GM12878 (cell line): Measurements from ENCODE around the gene VIL1.

Source experiments
- CTCF ChIP-seq, 3 experiments: IDR thresholded peaks in 2 of 3; conservative IDR thresholded peaks in 1 of 3; 2 replicates each; pipeline ENCODE4 v1.5.1; 2011; ENCODE audit warnings: low read depth in 3 of 3, low read length in 3 of 3, mild to moderate bottlenecking in 3 of 3, control low read depth in 2 of 3, moderate library complexity in 2 of 3, inconsistent platforms in 1 of 3, mixed read lengths in 1 of 3; ENCODE audit not compliant: control insufficient read depth in 2 of 3, insufficient read depth in 1 of 3; ENCODE audit errors: extremely low read depth in 1 of 3
- HDAC6 ChIP-seq: fragments of 200-600 bp; sonication (generic); IDR thresholded peaks from one replicate; pipeline ENCODE4 v1.8.0; 2017; ENCODE audit warnings: antibody characterized with exemption; ENCODE audit not compliant: unreplicated experiment

GRCh38 chr2:218403810-218404209 is 15.1 kb upstream of the VIL1 start:
- no peak for TF ChIP-seq CTCF (IDR thresholded peaks at IDR 0.05 in 2 of 3, conservative IDR thresholded peaks at IDR 0.05 in 1 of 3; ENCODE audit: control insufficient read depth in 2 of 3, extremely low read depth in 1 of 3, insufficient read depth in 1 of 3, low read depth in 3 of 3, low read length in 3 of 3)
- no peak for TF ChIP-seq HDAC6
